Keratinocyte (primary cell): ENCODE data around the gene FAM9A. TPM values are rescaled to one million over a fixed set of nuclear protein-coding genes. Genes with fewer than 3 reads are reported as not detected.
"Not testable (repeated sequence)": the region's sequence is repeated elsewhere in the genome, so short reads cannot be mapped to it uniquely, and the experiment has no call there.

Experiments
- DNase-seq: peaks from one replicate; pipeline ENCODE4 v3.0.0-alpha.2; 2011; ENCODE audit warnings: low read depth, missing footprints, low spot score
- FAIRE-seq: peaks from 2 replicates; lab custom pipeline; 2011; peaks lifted over from hg19 to GRCh38; lab: Jason Lieb, UNC
- H2AFZ ChIP-seq: 2 replicates; pipeline ENCODE4 v1.6.0; 2012; ENCODE audit warnings: low read length, control low read depth, inconsistent platforms; ENCODE audit not compliant: control insufficient read depth
- H3K27ac ChIP-seq: 2 replicates; pipeline ENCODE4 v1.5.1; 2011; ENCODE audit warnings: low read length; ENCODE audit not compliant: control insufficient read depth, insufficient read depth
- H3K27me3 ChIP-seq: 3 replicates; pipeline ENCODE4 v1.6.0; 2011; ENCODE audit warnings: low read length; ENCODE audit not compliant: control insufficient read depth, insufficient read depth; ENCODE audit errors: extremely low read depth
- H3K36me3 ChIP-seq, 2 experiments: 2 replicates in 1 of 2; 3 replicates in 1 of 2; pipeline ENCODE4 v1.5.1; 2011; ENCODE audit warnings: low read length in 2 of 2, mild to moderate bottlenecking in 1 of 2; ENCODE audit not compliant: control insufficient read depth in 2 of 2, insufficient read depth in 2 of 2; ENCODE audit errors: extremely low read depth in 1 of 2
- H3K4me1 ChIP-seq: 3 replicates; pipeline ENCODE4 v1.5.1; 2011; ENCODE audit warnings: low read length; ENCODE audit not compliant: control insufficient read depth, insufficient read depth; ENCODE audit errors: extremely low read depth
- H3K4me2 ChIP-seq: 3 replicates; pipeline ENCODE4 v1.6.0; 2011; ENCODE audit warnings: low read depth, low read length; ENCODE audit not compliant: control insufficient read depth, insufficient read depth; ENCODE audit errors: extremely low read depth
- H3K4me3 ChIP-seq, 3 experiments: fragments of 200-600 bp in 1 of 3; sonication (generic) in 1 of 3; 2 replicates in 2 of 3; 3 replicates in 1 of 3; pipeline ENCODE4 v1.5.1; 2011 to 2016; ENCODE audit warnings: low read length in 3 of 3, mild to moderate bottlenecking in 3 of 3, control low read depth in 2 of 3, inconsistent platforms in 1 of 3, low read depth in 1 of 3, mixed read lengths in 1 of 3, mixed run types in 1 of 3, moderate library complexity in 1 of 3; ENCODE audit not compliant: control insufficient read depth in 2 of 3, insufficient read depth in 2 of 3; ENCODE audit errors: extremely low read depth in 1 of 3
- H3K79me2 ChIP-seq: 2 replicates; pipeline ENCODE4 v1.6.0; 2012; ENCODE audit warnings: low read length; ENCODE audit not compliant: control insufficient read depth, insufficient read depth
- H3K9ac ChIP-seq: 3 replicates; pipeline ENCODE4 v1.6.0; 2011; ENCODE audit warnings: low read length; ENCODE audit not compliant: control insufficient read depth, insufficient read depth; ENCODE audit errors: extremely low read depth
- H3K9me1 ChIP-seq: 3 replicates; pipeline ENCODE4 v1.6.0; 2011; ENCODE audit warnings: low read length; ENCODE audit not compliant: control insufficient read depth, insufficient read depth; ENCODE audit errors: extremely low read depth
- H3K9me3 ChIP-seq: 2 replicates; pipeline ENCODE4 v1.5.1; 2012; ENCODE audit warnings: low read depth, low read length; ENCODE audit not compliant: control insufficient read depth
- H4K20me1 ChIP-seq: 3 replicates; pipeline ENCODE4 v1.6.0; 2011; ENCODE audit warnings: low read length; ENCODE audit not compliant: control insufficient read depth, insufficient read depth; ENCODE audit errors: extremely low read depth
- CTCF ChIP-seq, 3 experiments: IDR thresholded peaks in 1 of 3; conservative IDR thresholded peaks in 1 of 3; optimal IDR thresholded peaks in 1 of 3; 2 replicates in 2 of 3; 3 replicates in 1 of 3; pipeline versions ENCODE3 to v1.5.1; 2011; ENCODE audit warnings: low read length in 3 of 3, mild to moderate bottlenecking in 3 of 3, moderate library complexity in 2 of 3, control low read depth in 1 of 3, inconsistent platforms in 1 of 3; ENCODE audit not compliant: insufficient read depth in 2 of 3; ENCODE audit errors: extremely low read depth in 1 of 3
- EZH2 ChIP-seq: IDR thresholded peaks from one replicate; pipeline ENCODE4 v1.6.1; 2012; ENCODE audit warnings: inconsistent platforms, mild to moderate bottlenecking, low read length, moderate library complexity
- dilution Hi-C: fragments of 300-500 bp; cut with MboI; formaldehyde crosslinking; loops from one replicate; pipeline ENCODE4 v1.7.0; 2020; ENCODE audit warnings: low sequenced_read_pairs; ENCODE audit not compliant: extremely low pct_ligation_motif_present
- polyA plus RNA-seq, 5 experiments: library from polyadenylated mRNA; depleted of rRNA in 3 of 5; stranded (reverse) in 3 of 5; stranded (forward) in 1 of 5; unstranded in 1 of 5; fragments of >200 nt; gene quantifications; 1 replicate in 1 of 5; 2 replicates in 3 of 5; 3 replicates in 1 of 5; pipeline versions ENCODE4 v1.2.1 to v1.2.3, GENCODE V29; 2011 to 2012; ENCODE audit warnings: missing spikeins in 2 of 5, low read depth in 1 of 5, low replicate concordance in 1 of 5

FAM9A gene
- polyA plus RNA-seq, 1 donor (not counting 4 experiments of a cell fraction or from before 2014, with no cell fraction given), result not detected

GRCh38 chrX:8803326-8803725 lies 2.1 kb upstream of the FAM9A start:
- no peak overlapping the region for H3K4me3 ChIP-seq
- H3K4me2 ChIP-seq, result no peak overlapping the region
- DNase-seq (no peak), FAIRE-seq (no peak)
- no peaks in the 10 kb centered on the region for H3K27me3 ChIP-seq
- H3K27ac ChIP-seq, result no peak overlapping the region
- no peaks in the 10 kb centered on the region for H3K4me1 ChIP-seq
- H3K79me2 ChIP-seq, result no peaks in the 10 kb centered on the region
- H3K9me3 ChIP-seq, result no peaks in the 10 kb centered on the region
- no peaks in the 10 kb centered on the region for H3K9me1 ChIP-seq
- no peaks in the 10 kb centered on the region for H4K20me1 ChIP-seq
- no peak overlapping the region for H2AFZ ChIP-seq
- no peak overlapping the region for H3K9ac ChIP-seq
- TF ChIP-seq CTCF (optimal IDR thresholded peaks at IDR 0.05 in 1 of 3, IDR thresholded peaks at IDR 0.05 in 1 of 3, conservative IDR thresholded peaks at IDR 0.05 in 1 of 3; ENCODE audit: extremely low read depth in 1 of 3, insufficient read depth in 2 of 3, low read length in 3 of 3), result no peak
- no peak for TF ChIP-seq EZH2
- no peaks in the 10 kb centered on the region for H3K36me3 ChIP-seq
- dilution Hi-C loops, result no loop called here

- not testable (repeated sequence) for H3K4me1 ChIP-seq
These were observed 832 bp downstream of the FAM9A start for GRCh38 chrX:8800351-8800750.

GRCh38 chrX:8799281-8799680 lies 1.9 kb downstream of the FAM9A start:
- H3K27me3 ChIP-seq, FAIRE-seq, H3K4me2 ChIP-seq, H3K4me3 ChIP-seq, H3K36me3 ChIP-seq, H3K9ac ChIP-seq, H3K9me3 ChIP-seq, H3K79me2 ChIP-seq, H3K9me1 ChIP-seq, H4K20me1 ChIP-seq, H3K27ac ChIP-seq, H2AFZ ChIP-seq, DNase-seq, H3K4me1 ChIP-seq, dilution Hi-C loops: not testable (repeated sequence)

More at GRCh38 chrX:8800351-8800750, 832 bp downstream of the FAM9A start:
- H3K4me3 ChIP-seq, H3K79me2 ChIP-seq, H4K20me1 ChIP-seq, H3K9me3 ChIP-seq, H3K36me3 ChIP-seq, H3K9ac ChIP-seq, H3K4me2 ChIP-seq, H3K27me3 ChIP-seq, H3K27ac ChIP-seq, H2AFZ ChIP-seq, dilution Hi-C loops, H3K9me1 ChIP-seq, DNase-seq, FAIRE-seq: not testable (repeated sequence)

- H2AFZ ChIP-seq, H3K9ac ChIP-seq, DNase-seq, dilution Hi-C loops, H3K79me2 ChIP-seq, H3K4me1 ChIP-seq, H3K36me3 ChIP-seq, H4K20me1 ChIP-seq, H3K27me3 ChIP-seq, H3K9me3 ChIP-seq, H3K9me1 ChIP-seq, H3K4me2 ChIP-seq, H3K4me3 ChIP-seq, FAIRE-seq, H3K27ac ChIP-seq: not testable (repeated sequence)
These were observed 2.5 kb downstream of the FAM9A start for GRCh38 chrX:8798702-8799101.
